K562 (cell line): ENCODE results near the gene MAP2K3. TPM values are rescaled to one million over a fixed set of nuclear protein-coding genes. Genes with fewer than 3 reads are reported as not detected.

Experiments used
- ATAC-seq: fragments of 200-7000 bp; cut with Tn5 transposase; 3 replicates; pipeline ENCODE4 v1.9.1; 2020; ENCODE audit warnings: moderate library complexity
- BruUV-seq: library from RNA; stranded (reverse); fragments of 400-500 nt; replicated peaks from 2 replicates; lab custom pipeline; 2021; lab: Mats Ljungman, UMichigan
- CTCF ChIA-PET: fragments of 300-600 bp; formaldehyde crosslinking; extraction: SDS; loops from one replicate; lab custom pipeline; 2021; ENCODE audit warnings: low intra/inter-chr PET ratio; lab: Yijun Ruan, JAX
- POLR2A ChIA-PET: fragments of 300-600, 350-650 bp; sonication (Branson Sonifier 250); formaldehyde crosslinking; extraction: SDS; loops from one replicate; lab custom pipeline; 2021; ENCODE audit warnings: antibody characterized with exemption, inconsistent platforms; lab: Yijun Ruan, JAX
- DNase-seq, 4 experiments: peaks; one replicate each; pipeline versions ENCODE4 v3.0.0 to v3.0.0-alpha.2; 2011 to 2018; ENCODE audit warnings: low spot score in 3 of 4, mixed read lengths in 3 of 4; ENCODE audit errors: extremely low read depth in 1 of 4
- FAIRE-seq: peaks from 2 replicates; lab custom pipeline; 2011; peaks lifted over from hg19 to GRCh38; lab: Jason Lieb, UNC
- H2AFZ ChIP-seq: 2 replicates; pipeline ENCODE4 v1.6.0; 2011; ENCODE audit warnings: low read depth, low read length, control low read depth, inconsistent platforms
- H3K27ac ChIP-seq: fragments of 200-600 bp; 3 replicates; pipeline ENCODE4 v1.8.0; 2011; ENCODE audit warnings: low read depth, mild to moderate bottlenecking, control low read depth, inconsistent platforms, low read length, moderate library complexity, mixed read lengths; ENCODE audit errors: extremely low read depth
- H3K27me3 ChIP-seq, 2 experiments: fragments of 300-600 bp in 1 of 2; 2 replicates in 1 of 2; 3 replicates in 1 of 2; pipeline versions ENCODE4 v1.6.0 to v1.8.0; 2011; ENCODE audit warnings: inconsistent platforms in 2 of 2, low read length in 2 of 2, mild to moderate bottlenecking in 1 of 2, mixed read lengths in 1 of 2, moderate library complexity in 1 of 2; ENCODE audit not compliant: control insufficient read depth in 2 of 2, insufficient read depth in 2 of 2
- H3K36me3 ChIP-seq: fragments of 300-600 bp; 3 replicates; pipeline ENCODE4 v1.8.0; 2011; ENCODE audit warnings: mild to moderate bottlenecking, low read length, inconsistent platforms; ENCODE audit not compliant: control insufficient read depth, insufficient read depth
- H3K4me1 ChIP-seq, 2 experiments: fragments of 200-600 bp in 1 of 2; replicated peaks in 1 of 2; 2 replicates in 1 of 2; 3 replicates in 1 of 2; pipeline versions ENCODE4 v1.5.1 to v1.8.0; 2011; ENCODE audit warnings: inconsistent platforms in 2 of 2, low read length in 2 of 2, mild to moderate bottlenecking in 1 of 2, mixed read lengths in 1 of 2, moderate library complexity in 1 of 2; ENCODE audit not compliant: control insufficient read depth in 2 of 2, insufficient read depth in 2 of 2
- H3K4me2 ChIP-seq: 2 replicates; pipeline ENCODE4 v1.6.1; 2011; ENCODE audit warnings: low read length, control low read depth, inconsistent platforms, mixed read lengths; ENCODE audit not compliant: insufficient read depth
- H3K4me3 ChIP-seq: fragments of 200-600 bp; sonication (generic), shearing (Covaris generic); 2 replicates; pipeline ENCODE4 v1.5.1; 2016; ENCODE audit warnings: control low read depth, inconsistent platforms
- H3K79me2 ChIP-seq: fragments of 200-600 bp; 3 replicates; pipeline ENCODE4 v1.8.0; 2011; ENCODE audit warnings: low read length, inconsistent platforms; ENCODE audit not compliant: control insufficient read depth, insufficient read depth
- H3K9ac ChIP-seq, 2 experiments: 2 replicates each; pipeline versions ENCODE4 v1.6.0 to v1.6.1; 2011; ENCODE audit warnings: low read depth in 2 of 2, low read length in 2 of 2, control low read depth in 1 of 2, inconsistent platforms in 1 of 2, mild to moderate bottlenecking in 1 of 2, mixed read lengths in 1 of 2; ENCODE audit not compliant: insufficient read depth in 1 of 2
- H3K9me1 ChIP-seq: one replicate; pipeline ENCODE4 v1.6.0; 2011; ENCODE audit warnings: inconsistent platforms, mild to moderate bottlenecking, low read length, moderate library complexity; ENCODE audit not compliant: control insufficient read depth, insufficient read depth
- H3K9me3 ChIP-seq: replicated peaks from 2 replicates; pipeline ENCODE4 v1.5.1; 2011; ENCODE audit warnings: low read depth, low read length, inconsistent platforms; ENCODE audit not compliant: control insufficient read depth, insufficient read depth
- H4K20me1 ChIP-seq: replicated peaks from 2 replicates; pipeline ENCODE4 v1.6.1; 2011; ENCODE audit warnings: low read length, inconsistent platforms, mixed read lengths; ENCODE audit not compliant: control insufficient read depth, insufficient read depth
- MAFG ChIP-seq: fragments of 450-650 bp; conservative IDR thresholded peaks from 2 replicates; pipeline ENCODE4 v1.6.1; 2016; ENCODE audit warnings: missing genetic modification characterization, missing compliant biosample characterization
- NR2C2 ChIP-seq, 2 experiments: fragments of 200-800 bp in 1 of 2; sonication (Bioruptor generic) in 1 of 2; sonication (generic) in 1 of 2; formaldehyde crosslinking in 1 of 2; IDR thresholded peaks; 2 replicates each; pipeline versions ENCODE4 v1.6.1 to v1.8.0; 2016 to 2022; ENCODE audit warnings: mild to moderate bottlenecking in 1 of 2, missing compliant biosample characterization in 1 of 2, missing genetic modification characterization in 1 of 2, missing genetic modification reagents in 1 of 2
- NR3C1 ChIP-seq: sonication (generic); formaldehyde crosslinking; IDR thresholded peaks from 2 replicates; pipeline ENCODE4 v1.8.1; 2022; ENCODE audit warnings: missing genetic modification reagents
- POLR2AphosphoS5 ChIP-seq: IDR thresholded peaks from 2 replicates; pipeline ENCODE4 v1.6.1; 2011; ENCODE audit warnings: mild to moderate bottlenecking, low read depth, low read length, moderate library complexity; ENCODE audit not compliant: control insufficient read depth, insufficient read depth
- RAD51 ChIP-seq: fragments of 450-650 bp; IDR thresholded peaks from 2 replicates; pipeline ENCODE4 v1.7.1; 2016; ENCODE audit warnings: low read depth, mild to moderate bottlenecking, borderline replicate concordance
- TBP ChIP-seq: optimal IDR thresholded peaks from 2 replicates; pipeline ENCODE3; 2011; ENCODE audit warnings: low read depth, low read length, improper control_type of control experiment
- ZC3H4 ChIP-seq: sonication (generic); formaldehyde crosslinking; IDR thresholded peaks from 2 replicates; pipeline ENCODE4 v1.9.0; 2021; ENCODE audit warnings: missing genetic modification reagents, borderline replicate concordance
- WGBS: fragments of 100-300 bp; shearing (Covaris generic); methylation state at CpG from one replicate; pipeline ENCODE4 v1.1.6; 2016; ENCODE audit warnings: low coverage, mixed read lengths; ENCODE audit not compliant: insufficient coverage; ENCODE audit errors: missing lambda C conversion rate; 5-methylcytosine and 5-hydroxymethylcytosine counted together
- in situ Hi-C: fragments of 300-500 bp; cut with MboI; formaldehyde crosslinking; loops from 4 replicates; pipeline ENCODE4 v1.15.0; 2018; ENCODE audit warnings: inconsistent platforms, mixed read lengths
- intact Hi-C: fragments of 100-400 bp; cut with micrococcal nuclease; formaldehyde crosslinking; loops from 2 replicates; pipeline ENCODE4 v1.14.2; 2022
- polyA plus RNA-seq, 8 experiments: library from polyadenylated mRNA; depleted of rRNA in 4 of 8; stranded (reverse) in 5 of 8; unstranded in 3 of 8; fragments of >200 nt; fragmentation: Nextera tagmentation in 2 of 8; fragmentation: Illumina TruSeq in 1 of 8; extraction: Ambion mirVana in 2 of 8; extraction: Trizol in 1 of 8; gene quantifications; 2 replicates each; pipeline versions ENCODE4 v1.2.1 to v1.2.3, GENCODE V29; 2011 to 2014; ENCODE audit warnings: inconsistent platforms in 1 of 8, missing spikeins in 1 of 8
- total RNA-seq, 7 experiments: library from RNA; depleted of rRNA in 6 of 7; stranded (reverse); fragments of >200 nt in 6 of 7; fragmentation: Illumina TruSeq in 2 of 7; extraction: Trizol in 2 of 7; gene quantifications; 2 replicates each; pipeline versions ENCODE4 v1.2.1 to v1.2.3, GENCODE V29; 2011 to 2021; ENCODE audit warnings: low replicate concordance in 1 of 7
- TF ChIP-seq, protein P1 (sequence below): fragments of 250-450 bp; sonication (Bioruptor Pico); IDR thresholded peaks from 2 replicates; pipeline ENCODE4 v1.8.0; 2022; ENCODE audit warnings: inconsistent platforms
- TF ChIP-seq, protein P2 (sequence below), 2 experiments: fragments of 450-650 bp in 1 of 2; sonication (generic) in 1 of 2; formaldehyde crosslinking; conservative IDR thresholded peaks; 2 replicates each; pipeline versions ENCODE4 v1.4.0 to v1.8.1; 2020 to 2022; ENCODE audit warnings: mild to moderate bottlenecking in 1 of 2, missing genetic modification reagents in 1 of 2

MAP2K3 gene
- total and polyA plus RNA-seq, 9 of the 15 experiments (the other 6 are each of a cell fraction or from before 2014, with no cell fraction given): 0.18 to 14.8 (median 3.5) TPM

DNA sequence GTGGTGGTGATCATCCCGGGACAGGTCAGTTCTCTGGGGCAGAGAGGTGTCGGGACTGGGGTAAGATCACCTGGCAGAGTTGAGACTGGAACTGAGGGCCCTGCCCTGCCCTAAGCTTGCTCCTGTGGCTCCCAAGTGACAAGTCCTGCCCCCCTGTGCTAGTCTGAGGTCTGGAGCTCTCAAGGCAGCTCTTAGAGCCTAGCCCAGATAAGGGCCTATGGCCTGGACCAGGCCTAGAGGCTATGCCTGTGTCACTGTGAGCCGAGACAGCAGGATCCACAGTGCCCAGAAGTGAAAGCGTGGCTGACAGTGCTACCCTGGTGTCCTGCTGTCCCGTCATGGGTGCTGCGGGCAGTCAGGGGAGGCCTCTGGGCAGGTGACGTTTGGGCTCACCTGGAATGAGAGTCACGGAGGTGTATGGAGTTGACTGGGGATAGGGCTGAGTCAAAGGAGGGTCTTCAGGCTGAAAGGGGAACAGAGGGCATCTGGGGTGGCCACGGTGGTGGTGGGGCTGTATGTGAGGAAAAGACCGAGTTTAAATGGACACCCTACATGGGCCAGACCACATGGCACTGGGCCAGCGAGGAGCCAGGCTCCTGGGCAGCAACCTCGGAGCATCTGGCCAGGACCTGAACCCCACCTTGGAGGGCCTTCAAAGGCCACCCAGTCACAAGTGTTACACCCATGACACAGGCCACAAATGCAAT is 36.8 kb upstream of the MAP2K3 start:
- peaks cover 10% of the 10 kb centered on the region for H4K20me1 ChIP-seq
- DNase-seq: no peak
- TF ChIP-seq MAFG (tag): no peak
- no peak for TF ChIP-seq NR2C2 (CRISPR knock-in tag; IDR thresholded peaks at IDR 0.05)
- no peak for TF ChIP-seq NR2C2 (tag; IDR thresholded peaks at IDR 0.05)
- TF ChIP-seq, protein P1, sequence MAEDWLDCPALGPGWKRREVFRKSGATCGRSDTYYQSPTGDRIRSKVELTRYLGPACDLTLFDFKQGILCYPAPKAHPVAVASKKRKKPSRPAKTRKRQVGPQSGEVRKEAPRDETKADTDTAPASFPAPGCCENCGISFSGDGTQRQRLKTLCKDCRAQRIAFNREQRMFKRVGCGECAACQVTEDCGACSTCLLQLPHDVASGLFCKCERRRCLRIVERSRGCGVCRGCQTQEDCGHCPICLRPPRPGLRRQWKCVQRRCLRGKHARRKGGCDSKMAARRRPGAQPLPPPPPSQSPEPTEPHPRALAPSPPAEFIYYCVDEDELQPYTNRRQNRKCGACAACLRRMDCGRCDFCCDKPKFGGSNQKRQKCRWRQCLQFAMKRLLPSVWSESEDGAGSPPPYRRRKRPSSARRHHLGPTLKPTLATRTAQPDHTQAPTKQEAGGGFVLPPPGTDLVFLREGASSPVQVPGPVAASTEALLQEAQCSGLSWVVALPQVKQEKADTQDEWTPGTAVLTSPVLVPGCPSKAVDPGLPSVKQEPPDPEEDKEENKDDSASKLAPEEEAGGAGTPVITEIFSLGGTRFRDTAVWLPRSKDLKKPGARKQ (CRISPR knock-in tag): no peak
- no peak for TF ChIP-seq POLR2AphosphoS5
- TF ChIP-seq TBP: no peak
- TF ChIP-seq RAD51: no peak
- no peak for TF ChIP-seq ZC3H4 (CRISPR knock-in tag)
- no peak for TF ChIP-seq NR3C1 (CRISPR knock-in tag)
- TF ChIP-seq, protein P2, sequence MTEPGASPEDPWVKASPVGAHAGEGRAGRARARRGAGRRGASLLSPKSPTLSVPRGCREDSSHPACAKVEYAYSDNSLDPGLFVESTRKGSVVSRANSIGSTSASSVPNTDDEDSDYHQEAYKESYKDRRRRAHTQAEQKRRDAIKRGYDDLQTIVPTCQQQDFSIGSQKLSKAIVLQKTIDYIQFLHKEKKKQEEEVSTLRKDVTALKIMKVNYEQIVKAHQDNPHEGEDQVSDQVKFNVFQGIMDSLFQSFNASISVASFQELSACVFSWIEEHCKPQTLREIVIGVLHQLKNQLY (CRISPR knock-in tag; conservative IDR thresholded peaks at IDR 0.05): no peak
- TF ChIP-seq, all 486 proteins: peak for 0
- no peak overlapping the region for H3K4me3 ChIP-seq
- CTCF ChIA-PET: no interaction called here
- in situ Hi-C loops (no loop called here), intact Hi-C loops (no loop called here)
- H3K27me3 ChIP-seq: no peaks in the 10 kb centered on the region
- FAIRE-seq (no peak), ATAC-seq (peak; percentile 13; the same call in 1 of the 3 replicates)
- H3K9me1 ChIP-seq: peaks cover 4% of the 10 kb centered on the region
- 0 out of 4 replicates have a peak overlapping the region, but pooled peaks of 1 of the 2 experiments have one; percentile 33 for H3K9ac ChIP-seq
- no peaks in the 10 kb centered on the region for H3K36me3 ChIP-seq
- WGBS: 83% methylated on average over 8 of the region's 12 CpGs
- no peak overlapping the region for H3K4me2 ChIP-seq
- BruUV-seq: no TSS peak
- no peak overlapping the region for H2AFZ ChIP-seq
- H3K4me1 ChIP-seq: peaks cover 0 to 6% of the 10 kb centered on the region in 2 experiments; a peak in 2 of 5 replicates
- no peaks in the 10 kb centered on the region for H3K9me3 ChIP-seq
- POLR2A ChIA-PET: interaction anchor here (0.8 kb wide), 1 partner anchor 9 kb away, joined by 3 read pairs; no protein-coding TSS in a partner anchor
- H3K79me2 ChIP-seq: no peaks in the 10 kb centered on the region
- no peak overlapping the region for H3K27ac ChIP-seq
